GM19238 (cell line): ENCODE results near the gene HRH1.

Experiments
- DNase-seq: peaks from one replicate; pipeline ENCODE4 v3.0.0; 2011; ENCODE audit warnings: low spot score; ENCODE audit not compliant: insufficient read length

The HRH1 gene

GRCh38 chr3:11306817-11307589 is 152.7 kb downstream of the HRH1 start:
- no peak for DNase-seq

GRCh38 chr3:11307830-11308432 is 153.6 kb downstream of the HRH1 start:
- no peak for DNase-seq

- DNase-seq, result no peak
Measured at GRCh38 chr3:11310258-11310657, 156.0 kb downstream of the HRH1 start.

- no peak for DNase-seq
Measured at GRCh38 chr3:11312166-11312565, 157.9 kb downstream of the HRH1 start.
